BLaER1 treated with 17β-estradiol and CSF1 and Interleukin-3, amounts not matched to agents 10 nM and 100 nM (cell line): ENCODE results near the gene DUOXA1.

Experiments used
- H3K27ac ChIP-seq, 11 experiments: shearing (Covaris generic); formaldehyde crosslinking; 2 replicates each; pipeline ENCODE4 v1.8.1; 2022
- H3K27me3 ChIP-seq, 11 experiments: shearing (Covaris generic); formaldehyde crosslinking; 2 replicates each; pipeline ENCODE4 v1.8.1; 2022
- H3K36me3 ChIP-seq, 11 experiments: shearing (Covaris generic); formaldehyde crosslinking; 2 replicates each; pipeline ENCODE4 v1.8.1; 2022
- H3K4me1 ChIP-seq, 10 experiments: shearing (Covaris generic); formaldehyde crosslinking; 2 replicates each; pipeline ENCODE4 v1.8.1; 2022
- H3K4me2 ChIP-seq, 11 experiments: shearing (Covaris generic); formaldehyde crosslinking; 2 replicates each; pipeline ENCODE4 v1.8.1; 2022
- H3K4me3 ChIP-seq, 10 experiments: shearing (Covaris generic); formaldehyde crosslinking; 2 replicates each; pipeline ENCODE4 v1.8.1; 2022
- H3K9ac ChIP-seq, 11 experiments: shearing (Covaris generic); formaldehyde crosslinking; 2 replicates each; pipeline ENCODE4 v1.8.1; 2022
- H3K9me3 ChIP-seq, 11 experiments: shearing (Covaris generic); formaldehyde crosslinking; replicated peaks in 1 of 11; 2 replicates each; pipeline ENCODE4 v1.8.1; 2022
- H4K20me1 ChIP-seq, 11 experiments: shearing (Covaris generic); formaldehyde crosslinking; 2 replicates each; pipeline ENCODE4 v1.8.1; 2022
- Cebpa-rat ChIP-seq, 11 experiments: shearing (Covaris generic); IDR thresholded peaks; 2 replicates each; pipeline ENCODE4 v1.8.1; 2022

Gene DUOXA1

DNA sequence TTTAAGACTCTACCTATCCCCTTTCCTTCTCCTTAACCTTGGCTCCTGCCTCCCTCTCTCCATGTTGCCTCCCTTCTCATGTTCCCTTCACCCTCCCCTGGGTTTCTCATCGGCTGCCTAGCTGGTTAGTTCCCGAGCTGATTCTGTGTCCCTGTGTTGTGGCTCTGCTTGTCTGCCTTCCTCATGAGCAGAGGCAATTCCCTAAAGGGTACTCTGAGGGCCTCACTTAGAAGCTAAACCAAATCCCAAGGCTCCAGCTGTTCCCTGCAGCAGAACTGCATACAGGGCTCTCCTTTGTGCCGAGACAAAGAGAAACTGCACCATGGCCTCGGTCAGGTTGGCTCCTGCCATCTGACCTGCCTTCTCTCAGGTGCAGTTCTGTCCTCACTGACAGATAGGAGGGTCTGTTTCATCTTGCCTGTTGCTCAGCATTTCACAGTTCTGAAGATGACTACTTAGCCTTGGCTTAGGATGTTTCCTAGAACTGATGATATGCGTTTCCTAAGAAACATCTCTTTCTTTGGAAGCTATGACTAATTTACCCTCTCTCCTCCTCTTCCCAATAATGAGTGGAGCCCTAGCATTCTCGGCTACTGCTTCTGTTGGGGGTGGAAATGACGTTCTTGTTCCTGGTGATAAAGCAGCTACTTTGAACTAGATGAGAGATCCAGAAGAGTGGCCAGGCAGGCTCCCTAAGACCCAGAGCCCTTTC, 27.2 kb upstream of the DUOXA1 start:
- Histone ChIP-seq H3K4me3 (no peak overlapping the region), H4K20me1 (no peaks in the 10 kb centered on the region), H3K27ac (no peak overlapping the region), H3K27me3 (no peaks in the 10 kb centered on the region), H3K4me2 (peak overlapping the region; percentile 35 to 73 (median 61)), H3K36me3 (peaks cover 0 to 7% (median 0%) of the 10 kb centered on the region in 11 experiments; a peak in 4 of 22 replicates), H3K9me3 (no peaks in the 10 kb centered on the region), H3K9ac (peak overlapping the region in 2 of 11 experiments; percentile 7 to 34; a peak in 1 of 22 replicates), H3K4me1 (peaks cover 28 to 44% (median 35%) of the 10 kb centered on the region in 10 experiments)
- TF ChIP-seq Cebpa-rat (IDR thresholded peaks at IDR 0.05) = no peak

DNA sequence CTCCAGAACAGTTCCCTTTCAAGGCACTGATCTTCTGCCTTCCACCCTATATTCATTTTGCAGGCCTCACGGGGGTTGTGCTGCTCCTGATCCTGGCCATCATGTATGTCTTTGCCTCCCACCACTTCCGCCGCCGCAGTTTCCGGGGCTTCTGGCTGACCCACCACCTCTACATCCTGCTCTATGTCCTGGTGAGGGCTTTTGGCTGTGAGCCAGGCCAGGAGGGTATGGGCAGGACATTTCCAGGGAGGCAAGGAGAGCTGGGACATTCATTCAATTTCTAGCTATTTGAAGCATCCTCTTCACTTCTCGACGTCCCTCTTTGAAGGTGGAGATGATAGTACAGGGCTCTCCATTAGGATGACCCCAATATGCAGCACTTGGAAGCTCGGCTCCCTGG, 26.1 kb upstream of the DUOXA1 start:
- H3K4me2 ChIP-seq = peak overlapping the region; percentile 22 to 73 (median 46); a peak in 21 of 22 replicates
- H4K20me1 ChIP-seq = no peaks in the 10 kb centered on the region; a peak in 1 of 22 replicates
- no peaks in the 10 kb centered on the region for H3K9me3 ChIP-seq
- no peak overlapping the region for H3K4me3 ChIP-seq
- no peak for TF ChIP-seq Cebpa-rat (IDR thresholded peaks at IDR 0.05)
- H3K9ac ChIP-seq = no peak overlapping the region
- no peaks in the 10 kb centered on the region for H3K27me3 ChIP-seq
- H3K4me1 ChIP-seq = peaks cover 22 to 34% (median 29%) of the 10 kb centered on the region in 10 experiments
- H3K36me3 ChIP-seq = peaks cover 0 to 10% (median 0%) of the 10 kb centered on the region in 11 experiments; a peak in 5 of 22 replicates
- no peak overlapping the region for H3K27ac ChIP-seq

DNA sequence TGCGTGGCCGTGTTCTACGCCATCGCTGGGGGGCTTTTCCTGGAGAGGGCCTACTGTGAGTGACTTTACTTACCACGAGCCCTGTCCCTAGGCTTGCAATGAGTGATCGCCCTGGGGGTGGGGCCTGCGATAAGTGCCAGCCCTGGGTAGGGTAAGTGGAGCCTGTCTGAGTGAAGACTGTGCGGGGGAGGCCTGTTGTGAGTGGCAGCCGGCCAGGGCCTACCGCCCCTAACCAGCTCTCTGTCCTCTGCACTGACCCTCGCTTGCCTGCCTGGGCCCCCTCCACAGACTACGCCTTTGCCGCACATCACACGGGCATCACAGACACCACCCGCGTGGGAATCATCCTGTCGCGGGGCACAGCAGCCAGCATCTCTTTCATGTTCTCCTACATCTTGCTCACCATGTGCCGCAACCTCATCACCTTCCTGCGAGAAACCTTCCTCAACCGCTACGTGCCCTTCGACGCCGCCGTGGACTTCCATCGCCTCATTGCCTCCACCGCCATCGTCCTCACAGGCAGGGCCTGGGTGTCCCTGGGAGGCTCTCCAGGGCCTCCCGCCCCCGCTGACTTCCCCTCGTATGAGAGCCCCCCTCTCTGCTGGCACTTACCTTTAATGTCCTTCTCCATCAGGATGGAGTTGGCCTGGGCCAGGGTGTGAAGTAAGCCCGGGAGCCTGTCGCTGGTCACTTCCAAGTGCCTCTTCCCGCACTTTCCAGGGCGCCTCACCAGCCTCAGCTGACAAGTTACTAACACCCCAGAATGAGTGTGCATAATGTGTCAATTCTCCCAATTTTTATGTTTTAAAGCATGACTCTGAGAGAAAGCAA, 22.5 kb upstream of the DUOXA1 start:
- H3K36me3 ChIP-seq = peaks cover 0 to 10% (median 0%) of the 10 kb centered on the region in 11 experiments; a peak in 5 of 22 replicates
- H3K27ac ChIP-seq = no peak overlapping the region
- no peak overlapping the region for H3K9ac ChIP-seq
- H3K4me3 ChIP-seq = no peak overlapping the region
- TF ChIP-seq Cebpa-rat (IDR thresholded peaks at IDR 0.05) = no peak
- no peaks in the 10 kb centered on the region for H3K27me3 ChIP-seq
- H4K20me1 ChIP-seq = no peaks in the 10 kb centered on the region; a peak in 1 of 22 replicates
- no peak overlapping the region for H3K4me2 ChIP-seq
- no peaks in the 10 kb centered on the region for H3K9me3 ChIP-seq
- peaks cover 19 to 34% (median 30%) of the 10 kb centered on the region in 10 experiments for H3K4me1 ChIP-seq

DNA sequence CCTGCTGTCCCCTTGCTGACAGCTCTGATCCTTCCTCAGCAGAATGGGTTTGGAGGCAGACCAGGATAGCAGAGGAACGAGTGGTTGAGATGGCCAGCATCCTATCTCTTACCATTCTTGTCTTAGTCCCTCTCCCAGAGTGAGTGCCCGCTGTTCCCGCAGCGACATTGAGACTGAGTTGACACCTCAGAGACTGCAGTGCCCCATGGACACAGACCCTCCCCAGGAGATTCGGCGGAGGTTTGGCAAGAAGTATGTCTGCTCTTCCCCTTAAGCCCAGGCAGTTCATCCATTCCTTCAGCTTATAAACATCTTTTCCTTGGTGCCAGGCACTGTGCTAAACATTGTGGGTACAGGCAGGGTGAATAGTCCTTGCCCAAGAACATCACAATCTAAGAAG, 21.3 kb upstream of the DUOXA1 start:
- TF ChIP-seq Cebpa-rat (IDR thresholded peaks at IDR 0.05) = no peak
- Histone ChIP-seq H4K20me1 (no peaks in the 10 kb centered on the region; a peak in 1 of 22 replicates), H3K4me2 (no peak overlapping the region), H3K4me3 (no peak overlapping the region), H3K9ac (no peak overlapping the region), H3K4me1 (peaks cover 10 to 22% (median 19%) of the 10 kb centered on the region in 10 experiments), H3K27me3 (no peaks in the 10 kb centered on the region), H3K27ac (no peak overlapping the region), H3K36me3 (peaks cover 0 to 10% (median 0%) of the 10 kb centered on the region in 11 experiments; a peak in 5 of 22 replicates), H3K9me3 (no peaks in the 10 kb centered on the region)

DNA sequence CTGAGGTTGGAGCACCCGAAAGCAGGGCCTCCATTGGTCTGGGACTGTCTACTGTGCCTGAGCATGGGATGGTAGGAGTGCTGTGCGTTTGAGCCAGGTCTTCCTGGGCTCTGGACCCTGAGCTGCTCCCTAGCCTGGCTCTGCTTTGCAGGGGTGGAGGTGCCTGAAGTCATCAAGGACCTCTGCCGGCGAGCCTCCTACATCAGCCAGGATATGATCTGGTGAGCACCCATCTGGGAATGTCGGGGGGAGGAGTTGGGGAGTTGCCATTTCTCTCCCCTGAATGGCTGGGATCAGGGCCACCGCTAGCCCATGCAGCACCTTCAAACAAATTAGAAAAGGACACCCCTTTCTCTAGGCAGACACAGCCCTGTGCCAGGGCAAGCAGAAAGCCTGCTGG, 20.8 kb upstream of the DUOXA1 start:
- no peaks in the 10 kb centered on the region for H3K27me3 ChIP-seq
- H4K20me1 ChIP-seq = no peaks in the 10 kb centered on the region; a peak in 1 of 22 replicates
- H3K27ac ChIP-seq = no peak overlapping the region
- no peak overlapping the region for H3K4me3 ChIP-seq
- TF ChIP-seq Cebpa-rat (IDR thresholded peaks at IDR 0.05) = no peak
- no peak overlapping the region for H3K4me2 ChIP-seq
- H3K4me1 ChIP-seq = peaks cover 5 to 16% (median 14%) of the 10 kb centered on the region in 10 experiments
- H3K36me3 ChIP-seq = peaks cover 0 to 10% (median 0%) of the 10 kb centered on the region in 11 experiments; a peak in 5 of 22 replicates
- H3K9me3 ChIP-seq = no peaks in the 10 kb centered on the region
- no peak overlapping the region for H3K9ac ChIP-seq

DNA sequence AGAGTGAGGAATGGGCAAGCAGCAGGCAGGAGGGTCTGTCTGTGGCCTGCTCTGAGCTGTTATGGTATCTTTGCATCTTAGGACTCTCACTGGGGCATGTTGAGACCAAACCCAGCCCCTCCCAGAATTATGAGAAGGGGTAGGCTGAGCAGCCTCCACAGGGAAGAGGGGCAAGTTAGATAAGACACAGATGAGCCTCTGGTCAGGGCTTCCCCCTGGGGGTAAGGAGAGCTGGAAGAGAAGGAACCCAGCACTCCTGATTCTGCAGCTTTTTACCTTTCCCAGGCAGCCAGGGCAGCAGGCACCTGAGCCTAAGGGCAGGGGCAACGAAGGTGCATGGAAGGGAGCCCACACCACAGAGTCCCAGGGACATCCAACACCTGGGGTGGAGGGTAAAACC, 19.4 kb upstream of the DUOXA1 start:
- peaks cover 0 to 7% (median 6%) of the 10 kb centered on the region in 10 experiments; a peak in 14 of 20 replicates for H3K4me1 ChIP-seq
- peak overlapping the region in 6 of 11 experiments; percentile 18 to 37 (median 22); a peak in 4 of 22 replicates for H3K4me2 ChIP-seq
- H3K9ac ChIP-seq = no peak overlapping the region
- peaks cover 0 to 10% (median 0%) of the 10 kb centered on the region in 11 experiments; a peak in 5 of 22 replicates for H3K36me3 ChIP-seq
- no peaks in the 10 kb centered on the region for H3K27me3 ChIP-seq
- H4K20me1 ChIP-seq = no peaks in the 10 kb centered on the region; a peak in 1 of 22 replicates
- TF ChIP-seq Cebpa-rat (IDR thresholded peaks at IDR 0.05) = no peak
- no peaks in the 10 kb centered on the region for H3K9me3 ChIP-seq
- no peak overlapping the region for H3K27ac ChIP-seq
- H3K4me3 ChIP-seq = no peak overlapping the region

DNA sequence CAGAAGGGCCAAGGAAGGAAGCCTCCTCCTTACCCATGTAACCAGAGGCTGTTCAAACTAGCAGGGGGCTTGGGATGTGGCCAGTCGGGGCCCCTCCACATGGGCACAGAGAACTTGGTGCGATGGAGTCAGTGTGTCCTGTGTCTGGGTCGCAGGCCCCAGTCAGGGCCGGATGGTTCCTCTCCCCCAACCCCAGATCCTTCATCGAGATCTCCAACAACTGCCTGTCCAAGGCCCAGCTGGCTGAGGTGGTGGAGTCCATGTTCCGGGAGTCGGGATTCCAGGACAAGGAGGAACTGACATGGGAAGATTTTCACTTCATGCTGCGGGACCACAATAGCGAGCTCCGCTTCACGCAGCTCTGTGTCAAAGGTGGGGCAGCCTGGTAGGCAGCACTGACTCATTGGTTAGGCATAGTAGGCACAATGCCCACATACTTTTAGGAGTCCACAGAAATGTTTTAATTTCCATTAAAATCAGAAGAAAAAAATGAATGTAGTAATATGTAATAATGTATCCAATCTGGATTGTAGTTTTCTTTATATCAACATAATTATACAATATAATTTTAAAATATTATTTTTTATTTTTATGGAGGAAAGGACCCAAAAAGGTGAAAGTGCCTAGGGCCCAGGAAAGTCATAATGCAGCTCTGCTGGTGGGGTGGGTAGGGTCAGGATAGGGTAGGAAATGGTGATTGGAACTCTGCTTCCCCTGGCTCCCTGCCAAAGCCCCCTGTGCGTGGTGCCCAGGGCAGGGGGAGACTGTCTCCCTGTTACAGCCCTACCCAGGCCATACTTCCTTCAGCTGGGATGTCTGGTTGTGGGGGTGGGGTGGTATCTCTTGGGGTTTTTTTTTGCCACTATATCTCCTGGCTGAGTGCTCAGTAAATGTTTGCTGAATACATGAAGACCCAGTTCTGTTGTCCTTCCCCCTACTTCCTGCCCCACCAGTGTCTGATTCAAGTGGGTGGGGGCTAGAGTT, 18.7 kb upstream of the DUOXA1 start:
- H3K4me1 ChIP-seq = peaks cover 0 to 9% (median 6%) of the 10 kb centered on the region in 10 experiments; a peak in 14 of 20 replicates
- no peak for TF ChIP-seq Cebpa-rat (IDR thresholded peaks at IDR 0.05)
- no peak overlapping the region for H3K27ac ChIP-seq
- no peaks in the 10 kb centered on the region; a peak in 1 of 22 replicates for H4K20me1 ChIP-seq
- H3K9me3 ChIP-seq = no peaks in the 10 kb centered on the region
- no peaks in the 10 kb centered on the region for H3K27me3 ChIP-seq
- H3K9ac ChIP-seq = no peak overlapping the region
- H3K36me3 ChIP-seq = peaks cover 0 to 10% (median 0%) of the 10 kb centered on the region in 11 experiments; a peak in 5 of 22 replicates
- no peak overlapping the region for H3K4me3 ChIP-seq
- H3K4me2 ChIP-seq = peak overlapping the region in 6 of 11 experiments; percentile 18 to 37 (median 22); a peak in 4 of 22 replicates

DNA sequence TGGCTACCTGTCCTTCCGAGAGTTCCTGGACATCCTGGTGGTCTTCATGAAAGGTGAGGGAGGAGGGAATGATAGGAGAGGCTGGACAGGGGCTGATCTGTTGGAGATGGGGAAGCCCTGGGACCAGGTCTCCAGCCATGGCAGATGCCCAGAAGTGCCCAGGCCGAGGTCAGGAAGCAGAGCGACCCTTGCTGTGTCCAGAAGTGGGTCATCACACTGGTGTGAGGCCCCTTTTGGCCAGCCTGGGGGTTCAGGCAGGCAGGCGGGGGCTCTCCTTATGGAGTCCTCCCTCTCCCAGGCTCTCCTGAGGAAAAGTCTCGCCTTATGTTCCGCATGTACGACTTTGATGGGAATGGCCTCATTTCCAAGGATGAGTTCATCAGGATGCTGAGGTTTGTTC, 17.9 kb upstream of the DUOXA1 start:
- no peaks in the 10 kb centered on the region for H3K27me3 ChIP-seq
- no peaks in the 10 kb centered on the region; a peak in 1 of 22 replicates for H4K20me1 ChIP-seq
- no peak overlapping the region for H3K4me2 ChIP-seq
- no peak overlapping the region for H3K4me3 ChIP-seq
- no peak overlapping the region for H3K9ac ChIP-seq
- H3K9me3 ChIP-seq = no peaks in the 10 kb centered on the region
- H3K27ac ChIP-seq = no peak overlapping the region
- H3K4me1 ChIP-seq = peaks cover 0 to 17% (median 12%) of the 10 kb centered on the region in 10 experiments; a peak in 15 of 20 replicates
- peaks cover 0 to 9% (median 0%) of the 10 kb centered on the region in 11 experiments; a peak in 5 of 22 replicates for H3K36me3 ChIP-seq
- TF ChIP-seq Cebpa-rat (IDR thresholded peaks at IDR 0.05) = no peak
